Fibroblast of mammary gland (primary cell): ENCODE data around the gene MMP20.

Experiments
- DNase-seq: peaks from one replicate; pipeline ENCODE4 v3.0.0-alpha.2; 2010; ENCODE audit warnings: low read depth
- H3K4me3 ChIP-seq: 2 replicates; pipeline ENCODE4 v1.5.1; 2011; ENCODE audit warnings: low read depth, mild to moderate bottlenecking, low read length, moderate library complexity; ENCODE audit not compliant: control insufficient read depth
- TF ChIP-seq, protein P1 (sequence below): conservative IDR thresholded peaks from 2 replicates; pipeline ENCODE4 v1.5.1; 2011; ENCODE audit warnings: low read depth, low read length, inconsistent platforms; ENCODE audit not compliant: control insufficient read depth, insufficient read depth

Gene MMP20

GRCh38 chr11:102527041-102527440 lies 98.1 kb downstream of the MMP20 start:
- TF ChIP-seq, protein P1, sequence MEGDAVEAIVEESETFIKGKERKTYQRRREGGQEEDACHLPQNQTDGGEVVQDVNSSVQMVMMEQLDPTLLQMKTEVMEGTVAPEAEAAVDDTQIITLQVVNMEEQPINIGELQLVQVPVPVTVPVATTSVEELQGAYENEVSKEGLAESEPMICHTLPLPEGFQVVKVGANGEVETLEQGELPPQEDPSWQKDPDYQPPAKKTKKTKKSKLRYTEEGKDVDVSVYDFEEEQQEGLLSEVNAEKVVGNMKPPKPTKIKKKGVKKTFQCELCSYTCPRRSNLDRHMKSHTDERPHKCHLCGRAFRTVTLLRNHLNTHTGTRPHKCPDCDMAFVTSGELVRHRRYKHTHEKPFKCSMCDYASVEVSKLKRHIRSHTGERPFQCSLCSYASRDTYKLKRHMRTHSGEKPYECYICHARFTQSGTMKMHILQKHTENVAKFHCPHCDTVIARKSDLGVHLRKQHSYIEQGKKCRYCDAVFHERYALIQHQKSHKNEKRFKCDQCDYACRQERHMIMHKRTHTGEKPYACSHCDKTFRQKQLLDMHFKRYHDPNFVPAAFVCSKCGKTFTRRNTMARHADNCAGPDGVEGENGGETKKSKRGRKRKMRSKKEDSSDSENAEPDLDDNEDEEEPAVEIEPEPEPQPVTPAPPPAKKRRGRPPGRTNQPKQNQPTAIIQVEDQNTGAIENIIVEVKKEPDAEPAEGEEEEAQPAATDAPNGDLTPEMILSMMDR: no peak
- no peak for DNase-seq
- no peak overlapping the region for H3K4me3 ChIP-seq
